Non-pigmented ciliary epithelial cell (primary cell): ENCODE data around the gene MSRB3.

ENCODE experiments used
- DNase-seq: peaks from one replicate; pipeline ENCODE4 v3.0.0-alpha.2; 2010; ENCODE audit warnings: low read depth

The MSRB3 gene

GRCh38 chr12:65500091-65500900 lies 221.8 kb downstream of the MSRB3 start:
- peak; percentile 34 for DNase-seq

GRCh38 chr12:65501093-65501621 lies 222.7 kb downstream of the MSRB3 start:
- no peak for DNase-seq

GRCh38 chr12:65501935-65502334 lies 223.5 kb downstream of the MSRB3 start:
- no peak for DNase-seq

GRCh38 chr12:65504417-65504816 lies 225.9 kb downstream of the MSRB3 start:
- no peak for DNase-seq

GRCh38 chr12:65505386-65506121 lies 227.1 kb downstream of the MSRB3 start:
- DNase-seq, result no peak

GRCh38 chr12:65508276-65509035 lies 230.0 kb downstream of the MSRB3 start:
- DNase-seq, result no peak

GRCh38 chr12:65510007-65510406 lies 231.5 kb downstream of the MSRB3 start:
- no peak for DNase-seq

- no peak for DNase-seq
These were observed 232.1 kb downstream of the MSRB3 start for GRCh38 chr12:65510584-65511050.

- DNase-seq, result no peak
These were observed 232.8 kb downstream of the MSRB3 start for GRCh38 chr12:65511134-65511834.

- no peak for DNase-seq
These were observed 233.4 kb downstream of the MSRB3 start for GRCh38 chr12:65511912-65512311.
